Measurements from ENCODE around the gene LBH.

LBH gene

GRCh38 chr2:30287857-30288513, 56.7 kb downstream of the LBH start:
- no peak for DNase-seq (ENCODE audit: low read depth in 2 of 2)
- H3K4me3 ChIP-seq (replicated peaks in 1 of 2; ENCODE audit: low read depth in 2 of 2, low read length in 2 of 2) = no peak overlapping the region
- TF ChIP-seq, protein P1, sequence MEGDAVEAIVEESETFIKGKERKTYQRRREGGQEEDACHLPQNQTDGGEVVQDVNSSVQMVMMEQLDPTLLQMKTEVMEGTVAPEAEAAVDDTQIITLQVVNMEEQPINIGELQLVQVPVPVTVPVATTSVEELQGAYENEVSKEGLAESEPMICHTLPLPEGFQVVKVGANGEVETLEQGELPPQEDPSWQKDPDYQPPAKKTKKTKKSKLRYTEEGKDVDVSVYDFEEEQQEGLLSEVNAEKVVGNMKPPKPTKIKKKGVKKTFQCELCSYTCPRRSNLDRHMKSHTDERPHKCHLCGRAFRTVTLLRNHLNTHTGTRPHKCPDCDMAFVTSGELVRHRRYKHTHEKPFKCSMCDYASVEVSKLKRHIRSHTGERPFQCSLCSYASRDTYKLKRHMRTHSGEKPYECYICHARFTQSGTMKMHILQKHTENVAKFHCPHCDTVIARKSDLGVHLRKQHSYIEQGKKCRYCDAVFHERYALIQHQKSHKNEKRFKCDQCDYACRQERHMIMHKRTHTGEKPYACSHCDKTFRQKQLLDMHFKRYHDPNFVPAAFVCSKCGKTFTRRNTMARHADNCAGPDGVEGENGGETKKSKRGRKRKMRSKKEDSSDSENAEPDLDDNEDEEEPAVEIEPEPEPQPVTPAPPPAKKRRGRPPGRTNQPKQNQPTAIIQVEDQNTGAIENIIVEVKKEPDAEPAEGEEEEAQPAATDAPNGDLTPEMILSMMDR (IDR thresholded peaks at IDR 0.05; ENCODE audit: low read depth, low read length) = no peak

GRCh38 chr2:30288561-30288960, 57.2 kb downstream of the LBH start:
- H3K4me3 ChIP-seq (replicated peaks in 1 of 2; ENCODE audit: low read depth in 2 of 2, low read length in 2 of 2) = no peak overlapping the region
- TF ChIP-seq, protein P1 (IDR thresholded peaks at IDR 0.05; ENCODE audit: low read depth, low read length) = no peak

GRCh38 chr2:30293303-30293921, 62.1 kb downstream of the LBH start:
- no peak overlapping the region for H3K4me3 ChIP-seq (replicated peaks in 1 of 2; ENCODE audit: low read depth in 2 of 2, low read length in 2 of 2)
- TF ChIP-seq, protein P1 (IDR thresholded peaks at IDR 0.05; ENCODE audit: low read depth, low read length) = no peak
- DNase-seq (ENCODE audit: low read depth in 2 of 2) = peak; percentile 51 to 57

More at GRCh38 chr2:30288561-30288960, 57.2 kb downstream of the LBH start:
- no peak for DNase-seq (ENCODE audit: low read depth in 2 of 2)

- H3K4me3 ChIP-seq (replicated peaks in 1 of 2; ENCODE audit: low read depth in 2 of 2, low read length in 2 of 2) = no peak overlapping the region
- no peak for DNase-seq (ENCODE audit: low read depth in 2 of 2)
- TF ChIP-seq, protein P1 (IDR thresholded peaks at IDR 0.05; ENCODE audit: low read depth, low read length) = no peak
These were observed 62.8 kb downstream of the LBH start for GRCh38 chr2:30294133-30294532.

DNA sequence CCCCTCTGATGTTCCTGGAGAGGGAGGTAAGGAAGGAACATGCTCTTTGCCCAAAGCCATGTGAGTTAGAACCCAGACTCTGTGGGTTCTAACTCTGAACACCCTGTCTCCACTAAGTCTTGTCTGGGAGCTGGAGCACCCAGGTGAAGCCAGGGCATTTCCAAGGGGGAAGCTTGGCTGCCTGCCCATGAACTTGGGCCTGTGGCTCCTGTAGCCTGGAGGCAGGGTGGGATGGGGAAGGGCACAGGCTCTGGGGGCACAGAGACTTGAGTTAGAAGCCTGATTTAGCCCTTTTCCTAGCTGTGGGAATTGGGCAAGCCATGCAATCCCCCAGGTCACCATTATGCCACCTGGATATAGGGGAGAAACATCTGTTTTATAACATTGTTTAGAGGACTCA, 65.2 kb downstream of the LBH start:
- TF ChIP-seq, protein P1 (IDR thresholded peaks at IDR 0.05; ENCODE audit: low read depth, low read length) = no peak
- no peak for DNase-seq (ENCODE audit: low read depth in 2 of 2)
- no peak overlapping the region for H3K4me3 ChIP-seq (replicated peaks in 1 of 2; ENCODE audit: low read depth in 2 of 2, low read length in 2 of 2)

- no peak for DNase-seq (ENCODE audit: low read depth in 2 of 2)
These were observed 67.0 kb downstream of the LBH start for GRCh38 chr2:30298302-30298701.

More at GRCh38 chr2:30298302-30298701, 67.0 kb downstream of the LBH start:
- TF ChIP-seq, protein P1 (IDR thresholded peaks at IDR 0.05; ENCODE audit: low read depth, low read length) = no peak
- no peak overlapping the region for H3K4me3 ChIP-seq (replicated peaks in 1 of 2; ENCODE audit: low read depth in 2 of 2, low read length in 2 of 2)
